ENCODE results near the gene KAZN.

The KAZN gene

DNA sequence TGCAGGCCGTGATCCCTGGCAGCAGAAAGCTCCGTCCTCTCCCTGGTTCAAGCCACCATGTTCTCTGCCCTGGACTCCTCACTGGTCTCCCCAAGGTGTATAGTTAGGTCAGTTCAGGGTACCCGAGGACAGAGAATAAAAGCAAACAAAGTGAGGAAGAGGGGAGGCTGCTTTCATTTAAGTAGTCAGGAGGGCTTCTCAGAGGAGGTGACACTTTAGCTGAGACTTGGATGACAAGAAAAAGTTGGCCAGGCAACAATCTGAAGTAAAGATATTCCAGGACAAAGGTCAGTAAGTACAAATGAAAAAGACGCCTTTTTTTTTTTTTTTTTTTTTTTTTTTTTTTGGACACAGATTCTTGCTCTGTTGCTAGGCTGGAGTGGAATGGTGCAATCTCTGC is 297.2 kb downstream of the KAZN start:
- DNase-seq: no peak

GRCh38 chr1:14896381-14897079 is 298.0 kb downstream of the KAZN start:
- DNase-seq: no peak

GRCh38 chr1:14897080-14897449 is 298.6 kb downstream of the KAZN start:
- DNase-seq: no peak

DNA sequence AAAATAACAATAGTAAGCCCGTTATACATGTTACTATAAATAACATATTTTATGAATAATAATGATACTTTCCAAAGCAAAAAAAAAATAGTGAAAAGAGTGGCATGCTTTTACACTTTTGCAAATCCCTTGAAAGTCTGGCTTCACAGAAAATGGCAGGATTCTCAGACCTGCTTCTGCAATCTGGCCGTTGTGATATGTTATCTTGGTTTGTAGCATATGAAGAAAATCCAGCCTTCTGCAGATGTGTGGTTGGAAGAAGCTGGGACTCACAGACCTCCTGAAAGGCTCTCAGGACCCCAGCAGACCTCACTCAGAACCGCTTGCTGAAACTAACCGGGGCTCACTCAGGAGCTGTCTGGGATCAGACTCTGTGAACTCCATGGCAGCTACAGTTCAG is 299.1 kb downstream of the KAZN start:
- no peak for DNase-seq

DNA sequence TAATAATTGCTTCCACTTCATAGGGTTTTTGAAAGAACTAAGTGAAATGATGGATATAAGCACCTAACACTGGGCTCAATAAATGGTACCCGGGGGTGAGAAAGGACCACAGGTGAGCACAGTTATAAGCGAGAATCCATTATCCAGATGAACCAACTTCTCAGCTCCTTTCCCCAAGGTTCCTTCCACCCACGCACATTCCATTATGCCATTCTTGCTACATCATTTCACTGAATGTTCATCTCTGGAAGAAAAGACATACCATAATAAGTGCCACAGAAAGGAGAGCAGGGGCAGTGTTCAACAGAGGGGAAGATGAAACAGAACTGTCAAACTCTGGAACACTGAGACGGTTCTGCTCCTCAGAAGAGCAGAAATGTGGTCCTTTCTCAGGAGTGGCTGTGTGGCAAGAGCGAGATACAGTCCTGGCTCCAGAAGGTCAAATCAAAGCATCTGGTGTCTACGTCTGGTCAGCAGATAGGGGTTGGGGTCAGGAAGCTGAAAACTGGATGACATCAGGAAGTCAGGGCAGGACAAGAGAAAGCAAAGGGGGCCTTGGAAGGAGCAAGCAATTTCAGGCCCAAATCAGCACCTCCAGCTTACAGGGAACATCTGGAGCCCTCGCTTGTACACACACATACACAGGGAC is 299.6 kb downstream of the KAZN start:
- DNase-seq: no peak

DNA sequence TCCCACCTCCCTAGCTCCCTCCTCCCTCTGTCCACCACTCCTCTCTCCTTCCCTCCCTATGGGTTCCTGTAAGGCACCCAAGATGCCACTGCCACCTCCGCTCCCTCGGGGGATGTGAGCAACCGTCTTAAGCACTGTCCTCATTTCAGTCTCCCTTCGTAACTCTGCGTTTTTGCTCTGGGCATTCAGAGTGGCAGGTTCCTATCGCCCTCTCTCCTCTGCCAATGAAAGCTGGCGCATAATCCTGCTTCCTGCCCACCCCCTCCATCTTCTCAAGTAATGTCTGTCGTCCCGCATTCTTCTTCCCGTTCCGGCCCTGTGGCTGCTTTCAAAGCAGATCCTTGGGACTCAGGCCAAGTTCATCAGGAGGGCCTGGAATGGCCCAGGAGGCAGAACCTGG is 301.2 kb downstream of the KAZN start:
- no peak for DNase-seq

- no peak for DNase-seq
Measured at GRCh38 chr1:14901371-14901954, 303.0 kb downstream of the KAZN start.

DNA sequence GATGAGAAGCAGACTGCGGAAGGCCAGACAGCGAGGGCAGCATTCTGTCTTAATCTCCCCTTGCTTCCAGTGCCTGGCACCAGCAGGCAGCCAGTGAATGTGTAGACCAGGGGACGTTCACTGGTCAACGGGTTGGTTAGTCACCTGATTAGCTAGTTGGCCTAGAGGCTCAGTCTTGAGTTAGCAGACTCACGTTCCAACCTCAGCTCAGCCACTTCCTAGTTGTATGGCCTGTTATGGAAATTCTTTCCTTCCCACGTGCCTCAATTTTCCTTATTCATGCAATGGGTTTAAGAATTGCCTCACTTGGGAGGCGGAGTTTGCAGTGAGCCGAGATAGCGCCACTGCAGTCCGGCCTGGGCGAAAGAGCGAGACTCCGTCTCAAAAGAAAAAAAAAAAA is 305.4 kb downstream of the KAZN start:
- no peak for DNase-seq

GRCh38 chr1:14906665-14907064 is 308.2 kb downstream of the KAZN start:
- no peak for DNase-seq

GRCh38 chr1:14907416-14907815 is 308.9 kb downstream of the KAZN start:
- no peak for DNase-seq

DNA sequence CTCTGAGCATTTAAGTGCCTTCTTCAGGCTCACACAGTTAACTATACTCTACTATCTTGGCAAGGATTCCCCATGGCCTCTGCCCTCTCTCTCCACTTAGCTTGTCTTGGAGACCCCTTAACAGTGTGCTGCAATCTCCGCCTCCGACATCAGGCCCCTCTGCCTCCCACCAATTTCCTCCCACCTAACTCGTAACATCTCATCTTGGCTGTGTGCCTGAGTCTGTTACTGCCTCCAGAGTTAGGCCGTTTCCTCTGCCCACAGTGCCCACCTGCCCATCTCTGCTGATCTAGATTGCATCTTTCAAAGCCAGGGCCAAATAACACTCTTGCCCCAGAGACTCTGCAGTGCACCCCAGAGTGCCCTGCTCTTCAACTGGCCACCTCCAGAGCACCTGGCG is 310.8 kb downstream of the KAZN start:
- no peak for DNase-seq

DNA sequence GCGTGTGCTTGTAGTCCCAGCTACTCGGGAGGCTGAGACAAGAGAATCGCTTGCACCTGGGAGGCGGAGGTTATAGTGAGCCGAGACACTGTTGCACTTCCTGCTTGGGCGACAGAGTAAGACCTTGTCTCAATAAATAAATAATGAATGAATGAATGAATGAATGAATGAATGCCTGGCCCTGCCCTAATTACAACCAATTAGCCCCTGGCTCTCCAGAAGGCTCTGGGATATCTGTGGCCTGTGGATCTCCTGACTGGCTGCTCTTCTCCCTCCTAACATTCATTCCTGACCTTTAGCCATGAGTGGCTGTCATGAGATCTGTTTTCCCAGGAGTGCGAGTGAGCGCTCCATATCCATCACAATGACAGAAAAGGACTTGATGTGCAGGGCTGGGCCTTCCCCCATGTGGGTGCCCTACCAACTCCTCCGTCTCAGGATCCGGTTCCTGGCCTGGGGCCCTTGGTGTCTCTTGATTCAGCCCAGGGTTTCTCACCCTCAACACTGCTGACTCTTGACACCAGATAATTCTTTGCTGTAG is 311.5 kb downstream of the KAZN start:
- no peak for DNase-seq

DNA sequence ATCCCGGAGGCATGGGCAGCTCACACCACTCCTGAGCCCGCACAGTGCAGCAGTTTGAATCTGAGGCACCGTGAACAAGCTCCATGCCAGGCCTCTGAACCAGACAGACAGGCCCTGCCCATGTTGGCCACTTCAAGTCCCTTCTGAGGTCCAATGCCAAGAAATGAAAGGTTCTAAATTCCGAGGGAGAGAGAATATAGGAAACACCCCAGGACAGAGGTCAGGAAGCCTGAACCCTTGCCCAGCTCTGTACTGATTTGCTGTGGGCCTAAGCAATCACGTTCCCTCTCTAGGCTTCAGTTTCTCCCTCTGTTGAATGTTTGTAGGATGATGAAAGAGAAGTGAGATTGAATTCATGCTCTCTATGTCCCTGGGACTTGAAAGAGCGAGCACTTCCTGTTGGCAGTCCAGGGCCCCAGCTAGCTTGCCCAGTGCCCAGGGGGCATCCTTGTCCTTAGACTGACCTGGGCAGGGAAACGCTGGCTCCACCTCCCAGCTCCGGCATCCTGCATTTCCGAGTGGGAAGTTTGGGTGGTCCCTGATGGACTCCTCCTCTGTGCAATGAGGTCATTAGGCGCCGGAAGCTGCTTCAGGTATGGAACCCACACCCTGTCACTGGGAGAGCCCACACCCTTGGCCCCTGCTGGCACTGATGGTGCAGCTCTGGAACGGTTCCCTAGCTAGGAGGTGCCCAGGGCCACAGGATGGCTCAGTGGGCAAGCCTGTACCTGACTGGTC is 312.7 kb downstream of the KAZN start:
- no peak for DNase-seq

DNA sequence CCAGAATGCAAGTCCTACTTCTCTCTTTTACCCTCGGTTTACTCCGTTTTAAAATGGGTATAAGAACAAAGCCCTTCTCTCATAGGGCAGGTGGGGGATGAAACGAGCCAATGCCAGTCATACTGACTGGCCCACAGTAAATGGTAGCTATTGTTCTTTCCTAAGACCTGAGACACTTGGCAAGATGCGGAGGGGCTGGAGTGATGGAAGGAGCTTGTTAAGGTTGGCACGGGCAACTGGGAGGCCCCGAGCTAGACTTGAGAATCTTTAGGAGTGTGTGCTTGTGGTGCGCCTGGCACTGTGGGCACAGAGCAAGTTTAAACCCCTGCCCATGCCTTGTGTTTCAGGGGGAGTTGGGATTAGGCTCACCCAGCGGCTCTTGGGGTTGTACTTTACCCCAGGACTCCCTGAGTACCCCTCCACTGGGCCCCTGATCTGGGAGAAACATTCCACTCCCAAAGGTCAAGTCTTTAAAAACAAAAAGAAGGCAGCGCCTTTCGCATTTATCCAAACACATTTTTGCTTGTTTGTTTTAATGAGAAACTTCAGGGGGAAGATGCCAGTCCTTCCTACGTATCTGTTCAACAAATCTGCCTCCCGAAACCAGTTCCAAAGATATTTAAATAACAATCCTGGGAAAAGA is 314.5 kb downstream of the KAZN start:
- no peak for DNase-seq

DNA sequence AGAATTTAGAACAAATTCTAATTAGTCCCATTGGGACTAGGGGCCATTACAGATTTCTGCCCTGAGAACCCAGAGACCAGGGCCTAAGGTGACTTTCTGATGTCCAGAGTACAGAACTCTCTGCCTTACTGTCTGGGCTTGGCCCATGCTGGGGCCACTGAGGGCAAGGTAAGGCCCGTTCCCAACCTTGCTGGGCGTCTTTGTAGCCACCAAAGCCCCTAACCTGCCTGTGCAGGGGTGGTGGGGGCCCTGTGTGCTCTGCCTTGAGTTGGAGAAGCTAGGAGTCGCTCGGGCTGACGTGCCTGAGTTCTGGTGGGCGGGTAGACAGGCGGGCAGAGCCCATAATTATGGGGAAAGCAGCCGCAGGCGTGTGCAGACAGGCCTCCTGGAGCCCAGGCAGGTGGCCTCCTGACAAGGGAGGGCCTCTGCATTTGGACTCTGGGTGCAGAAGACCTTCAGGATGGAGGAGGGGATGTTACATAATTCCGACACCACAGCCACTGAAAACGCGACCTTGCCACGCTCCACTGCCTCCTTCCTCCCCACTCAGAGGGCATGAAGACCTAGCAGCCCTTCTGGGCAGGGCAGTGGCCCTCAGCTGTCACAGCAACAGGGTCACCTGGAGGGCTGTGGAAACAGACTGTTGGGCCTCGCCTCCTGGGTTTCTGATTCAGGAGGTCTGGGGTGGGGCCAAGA is 315.1 kb downstream of the KAZN start:
- DNase-seq: no peak

- DNase-seq: no peak
Measured at GRCh38 chr1:14914351-14914988, 316.0 kb downstream of the KAZN start.

- no peak for DNase-seq
Measured at GRCh38 chr1:14915356-14916054, 317.0 kb downstream of the KAZN start.

DNA sequence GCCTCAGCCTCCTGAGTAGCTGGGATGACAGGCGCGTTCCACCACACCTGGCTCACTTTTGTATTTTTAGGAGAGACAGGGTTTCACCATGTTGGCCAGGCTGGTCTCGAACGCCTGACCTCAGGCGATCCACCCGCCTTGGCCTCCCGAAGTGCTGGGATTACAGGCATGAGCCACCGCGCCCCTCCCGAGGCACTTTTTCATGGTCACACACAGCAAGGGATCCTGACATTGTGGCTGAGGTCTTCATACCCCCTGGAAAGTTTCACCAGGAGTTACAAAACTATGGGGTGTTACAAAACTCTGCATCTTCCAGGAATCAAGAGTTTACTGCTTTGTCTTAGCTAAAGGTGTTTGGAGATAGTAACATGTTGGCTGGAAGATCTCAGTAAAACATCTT is 320.8 kb downstream of the KAZN start:
- no peak for DNase-seq

GRCh38 chr1:14919751-14920150 is 321.3 kb downstream of the KAZN start:
- DNase-seq: no peak

DNA sequence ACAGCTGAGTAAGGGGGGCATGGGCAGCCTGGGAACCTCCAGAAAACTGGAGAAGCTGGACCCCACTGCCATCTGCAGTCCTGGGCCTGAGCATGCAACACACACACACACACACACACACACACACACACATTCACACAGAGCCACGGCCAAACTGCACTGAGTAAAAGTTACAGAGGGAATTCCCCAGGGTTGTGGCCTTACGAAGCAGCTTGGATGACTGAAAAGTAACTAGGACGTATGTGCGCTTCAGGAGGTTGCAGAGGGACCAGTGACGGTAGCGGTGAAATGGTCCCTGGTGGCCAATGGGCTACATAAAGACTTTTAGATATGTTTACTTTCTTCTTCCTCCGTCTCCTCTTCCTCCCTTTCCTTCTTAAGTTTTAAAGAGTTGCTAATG is 322.6 kb downstream of the KAZN start:
- DNase-seq: no peak

All from central memory CD4-positive, alpha-beta T cell (primary cell).